ENCODE data around the gene PRKG2. TPM values are rescaled to one million over a fixed set of nuclear protein-coding genes. Genes with fewer than 3 reads are reported as not detected.

Gene PRKG2
- polyA plus RNA-seq, 1 donor from 2014 or later: 0.16 TPM

DNA sequence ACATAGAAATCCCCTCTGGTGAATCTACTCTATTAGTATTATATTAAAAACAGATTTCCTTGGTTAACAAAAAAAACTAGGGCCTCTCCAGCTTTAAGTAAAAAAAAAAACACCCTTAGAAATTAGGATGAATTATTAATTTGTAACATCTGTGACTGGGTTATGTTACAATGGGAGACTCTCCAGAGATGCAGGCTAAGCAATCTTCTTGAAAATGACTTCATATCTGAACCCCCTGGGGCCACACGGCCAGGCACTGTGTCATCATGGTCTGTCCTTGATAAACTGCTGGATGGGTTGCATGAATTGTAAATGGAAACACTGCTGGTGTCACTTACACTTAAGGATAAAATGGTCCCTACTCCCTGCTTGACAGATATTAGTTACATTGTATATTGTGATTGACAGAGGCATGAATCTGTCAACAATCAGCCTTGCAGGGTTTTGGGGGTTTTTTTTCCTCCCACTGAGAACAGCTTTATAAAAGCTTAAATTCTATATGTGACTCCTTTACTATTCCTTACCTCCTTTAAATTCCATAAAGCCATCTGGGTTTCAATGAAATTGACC is 49.1 kb downstream of the PRKG2 start:
- TF ChIP-seq, protein P1, sequence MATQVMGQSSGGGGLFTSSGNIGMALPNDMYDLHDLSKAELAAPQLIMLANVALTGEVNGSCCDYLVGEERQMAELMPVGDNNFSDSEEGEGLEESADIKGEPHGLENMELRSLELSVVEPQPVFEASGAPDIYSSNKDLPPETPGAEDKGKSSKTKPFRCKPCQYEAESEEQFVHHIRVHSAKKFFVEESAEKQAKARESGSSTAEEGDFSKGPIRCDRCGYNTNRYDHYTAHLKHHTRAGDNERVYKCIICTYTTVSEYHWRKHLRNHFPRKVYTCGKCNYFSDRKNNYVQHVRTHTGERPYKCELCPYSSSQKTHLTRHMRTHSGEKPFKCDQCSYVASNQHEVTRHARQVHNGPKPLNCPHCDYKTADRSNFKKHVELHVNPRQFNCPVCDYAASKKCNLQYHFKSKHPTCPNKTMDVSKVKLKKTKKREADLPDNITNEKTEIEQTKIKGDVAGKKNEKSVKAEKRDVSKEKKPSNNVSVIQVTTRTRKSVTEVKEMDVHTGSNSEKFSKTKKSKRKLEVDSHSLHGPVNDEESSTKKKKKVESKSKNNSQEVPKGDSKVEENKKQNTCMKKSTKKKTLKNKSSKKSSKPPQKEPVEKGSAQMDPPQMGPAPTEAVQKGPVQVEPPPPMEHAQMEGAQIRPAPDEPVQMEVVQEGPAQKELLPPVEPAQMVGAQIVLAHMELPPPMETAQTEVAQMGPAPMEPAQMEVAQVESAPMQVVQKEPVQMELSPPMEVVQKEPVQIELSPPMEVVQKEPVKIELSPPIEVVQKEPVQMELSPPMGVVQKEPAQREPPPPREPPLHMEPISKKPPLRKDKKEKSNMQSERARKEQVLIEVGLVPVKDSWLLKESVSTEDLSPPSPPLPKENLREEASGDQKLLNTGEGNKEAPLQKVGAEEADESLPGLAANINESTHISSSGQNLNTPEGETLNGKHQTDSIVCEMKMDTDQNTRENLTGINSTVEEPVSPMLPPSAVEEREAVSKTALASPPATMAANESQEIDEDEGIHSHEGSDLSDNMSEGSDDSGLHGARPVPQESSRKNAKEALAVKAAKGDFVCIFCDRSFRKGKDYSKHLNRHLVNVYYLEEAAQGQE (IDR thresholded peaks at IDR 0.05; ENCODE audit: borderline replicate concordance): peak; percentile 22
- TF ChIP-seq EP300 (conservative IDR thresholded peaks at IDR 0.05; ENCODE audit: poor library complexity, severe bottlenecking): peak; percentile 91
- TF ChIP-seq POLR2AphosphoS5 (IDR thresholded peaks at IDR 0.05): peak; percentile 67
- no peak for TF ChIP-seq MXI1 (conservative IDR thresholded peaks at IDR 0.05; ENCODE audit: poor library complexity, severe bottlenecking)
- H3K27me3 ChIP-seq (ENCODE audit: insufficient read depth, low read depth, low read length): no peaks in the 10 kb centered on the region
- no peaks in the 10 kb centered on the region for H3F3A ChIP-seq (ENCODE audit: insufficient read depth, low read length, poor library complexity, severe bottlenecking)
- H4K20me1 ChIP-seq (ENCODE audit: insufficient read depth): no peaks in the 10 kb centered on the region
- no peaks in the 10 kb centered on the region for H3K9me2 ChIP-seq (ENCODE audit: insufficient read depth, low read length)
- H3K9me3 ChIP-seq (ENCODE audit: low read length): no peaks in the 10 kb centered on the region
- H3K79me2 ChIP-seq (replicated peaks; ENCODE audit: insufficient read depth, low read length): no peaks in the 10 kb centered on the region
- no peak overlapping the region for H2AFZ ChIP-seq (ENCODE audit: low read depth, low read length)
- peak overlapping the region; percentile 14 for H3K4me3 ChIP-seq (ENCODE audit: low read length)
- no peak overlapping the region for H3K9ac ChIP-seq (ENCODE audit: low read length)
- no peaks in the 10 kb centered on the region for H3K36me3 ChIP-seq (ENCODE audit: insufficient read depth, low read length)
- H3K27ac ChIP-seq (ENCODE audit: low read length): peak overlapping the region; percentile 14
- peak overlapping the region; percentile 9 for H3K4me2 ChIP-seq (ENCODE audit: low read length)

DNA sequence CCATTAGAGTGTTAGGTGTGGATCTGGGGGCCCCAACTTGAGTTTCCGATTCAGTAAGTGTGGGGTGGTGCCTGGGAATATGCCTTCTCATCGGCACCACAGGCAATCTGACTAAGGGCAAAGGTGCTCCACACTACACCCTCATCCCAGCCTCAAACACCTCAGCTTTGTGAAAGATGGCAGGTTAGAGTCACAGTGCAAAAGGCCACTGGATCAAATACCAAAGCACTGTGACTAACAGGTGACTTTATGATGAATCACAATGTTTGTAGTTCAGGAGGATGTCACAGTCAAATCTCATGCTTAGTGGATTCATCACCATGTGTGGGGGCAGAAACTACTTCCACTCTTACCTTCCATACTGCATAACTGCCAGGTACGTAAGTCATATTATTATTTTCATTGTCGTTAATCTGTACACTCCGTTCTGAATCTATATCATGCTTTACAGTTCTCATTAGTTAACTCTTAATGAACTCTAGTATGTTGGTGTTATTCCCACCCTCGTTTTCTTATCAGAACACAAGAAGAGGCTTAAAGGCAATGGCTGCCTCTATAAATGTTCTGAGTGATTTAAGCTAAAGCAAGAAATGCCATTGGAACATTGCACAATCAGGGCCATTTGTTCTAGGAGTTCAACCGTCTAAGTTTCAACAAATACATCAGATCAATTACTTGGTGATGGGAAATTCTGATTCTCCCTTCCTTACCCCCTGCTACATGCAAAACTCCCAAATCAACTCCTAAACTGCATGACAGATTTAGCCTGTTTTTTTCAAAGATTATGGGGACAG is 50.2 kb downstream of the PRKG2 start:
- no peak overlapping the region for H2AFZ ChIP-seq (ENCODE audit: low read depth, low read length)
- H3K36me3 ChIP-seq (ENCODE audit: insufficient read depth, low read length): no peaks in the 10 kb centered on the region
- H3F3A ChIP-seq (ENCODE audit: insufficient read depth, low read length, poor library complexity, severe bottlenecking): no peaks in the 10 kb centered on the region
- no peaks in the 10 kb centered on the region for H3K27me3 ChIP-seq (ENCODE audit: insufficient read depth, low read depth, low read length)
- no peak overlapping the region for H3K9ac ChIP-seq (ENCODE audit: low read length)
- TF ChIP-seq, protein P1 (IDR thresholded peaks at IDR 0.05; ENCODE audit: borderline replicate concordance): no peak
- TF ChIP-seq POLR2AphosphoS5 (IDR thresholded peaks at IDR 0.05) (no peak), RAD21 (conservative IDR thresholded peaks at IDR 0.05) (no peak), TAF1 (IDR thresholded peaks at IDR 0.05; ENCODE audit: low read depth) (no peak), EZH2 (IDR thresholded peaks at IDR 0.05; ENCODE audit: borderline replicate concordance, insufficient read depth, low read length, poor library complexity, severe bottlenecking) (no peak)
- no peak overlapping the region for H3K27ac ChIP-seq (ENCODE audit: low read length)
- H3K9me3 ChIP-seq (ENCODE audit: low read length): no peaks in the 10 kb centered on the region
- no peaks in the 10 kb centered on the region for H3K79me2 ChIP-seq (replicated peaks; ENCODE audit: insufficient read depth, low read length)
- H4K20me1 ChIP-seq (ENCODE audit: insufficient read depth): no peaks in the 10 kb centered on the region
- H3K4me3 ChIP-seq (ENCODE audit: low read length): peak overlapping the region; percentile 14
- H3K9me2 ChIP-seq (ENCODE audit: insufficient read depth, low read length): no peaks in the 10 kb centered on the region
- H3K4me2 ChIP-seq (ENCODE audit: low read length): peak overlapping the region; percentile 9

All from neural cell (in vitro differentiated cells).